Smooth muscle cell (in vitro differentiated cells): ENCODE measurements around the gene LUZP1. TPM values are rescaled to one million over a fixed set of nuclear protein-coding genes. Genes with fewer than 3 reads are reported as not detected.

Experiments used
- DNase-seq: peaks from one replicate; lab custom pipeline; 2025; ENCODE audit not compliant: unreplicated experiment; lab: John Stamatoyannopoulos, UW
- H2AFZ ChIP-seq: fragments of 200-600 bp; sonication (generic); 2 replicates; pipeline ENCODE4 v1.6.0; 2016; ENCODE audit warnings: antibody characterized with exemption, low read depth, mild to moderate bottlenecking
- H3F3A ChIP-seq: fragments of 200-600 bp; sonication (generic); 2 replicates; pipeline ENCODE4 v1.6.0; 2017; ENCODE audit warnings: antibody characterized with exemption, low read depth
- H3K27ac ChIP-seq: fragments of 200-600 bp; sonication (generic); 2 replicates; pipeline ENCODE4 v1.5.1; 2016; ENCODE audit warnings: low read depth, mild to moderate bottlenecking
- H3K27me3 ChIP-seq: fragments of 200-600 bp; sonication (generic); 2 replicates; pipeline ENCODE4 v1.6.1; 2016; ENCODE audit warnings: low read depth, mild to moderate bottlenecking
- H3K36me3 ChIP-seq: fragments of 200-600 bp; sonication (generic); 2 replicates; pipeline ENCODE4 v1.5.1; 2016; ENCODE audit warnings: low read depth
- H3K4me1 ChIP-seq: fragments of 200-600 bp; sonication (generic); 2 replicates; pipeline ENCODE4 v1.5.1; 2016; ENCODE audit warnings: low read depth
- H3K4me2 ChIP-seq: fragments of 200-600 bp; sonication (generic); 2 replicates; pipeline ENCODE4 v1.6.0; 2016; ENCODE audit warnings: mild to moderate bottlenecking
- H3K4me3 ChIP-seq: fragments of 200-600 bp; sonication (generic); 2 replicates; pipeline ENCODE4 v1.5.1; 2016; ENCODE audit warnings: mild to moderate bottlenecking
- H3K79me2 ChIP-seq: fragments of 200-600 bp; sonication (generic); 2 replicates; pipeline ENCODE4 v1.6.0; 2016; ENCODE audit warnings: low read depth, mild to moderate bottlenecking
- H3K9ac ChIP-seq: fragments of 200-600 bp; sonication (generic); 2 replicates; pipeline ENCODE4 v1.6.0; 2016; ENCODE audit warnings: low read depth
- H3K9me3 ChIP-seq: fragments of 200-600 bp; sonication (generic); replicated peaks from 2 replicates; pipeline ENCODE4 v1.5.1; 2016; ENCODE audit warnings: low read depth
- H4K20me1 ChIP-seq: fragments of 200-600 bp; sonication (generic); 2 replicates; pipeline ENCODE4 v1.6.0; 2016; ENCODE audit warnings: low read depth
- CTCF ChIP-seq: fragments of 200-600 bp; sonication (generic); IDR thresholded peaks from 2 replicates; pipeline ENCODE4 v1.5.1; 2017; ENCODE audit warnings: borderline replicate concordance, mild to moderate bottlenecking, antibody characterized with exemption; ENCODE audit not compliant: insufficient read depth, poor library complexity, severe bottlenecking
- WGBS: methylation state at CpG from one replicate; pipeline ENCODE4 v1.1.7; 2016; ENCODE audit warnings: low lambda C conversion rate; 5-methylcytosine and 5-hydroxymethylcytosine counted together
- polyA plus RNA-seq: library from polyadenylated mRNA; unstranded; fragments of >200 nt; fragmentation: Nextera tagmentation; extraction: Ambion mirVana; gene quantifications from 2 replicates; pipeline ENCODE4 v1.2.1, GENCODE V29; 2016
- total RNA-seq: library from RNA; depleted of rRNA; stranded (reverse); fragments of >200 nt; gene quantifications from 2 replicates; pipeline ENCODE4 v1.2.3, GENCODE V29; 2014

Gene LUZP1
- total and polyA plus RNA-seq, 2 experiments from 2014 or later: 29.2 to 39.2 TPM

- Histone ChIP-seq H3K27me3 (no peaks in the 10 kb centered on the region), H3K36me3 (no peaks in the 10 kb centered on the region), H3K4me1 (peaks cover 43% of the 10 kb centered on the region), H3K9me3 (no peaks in the 10 kb centered on the region), H3K9ac (peak overlapping the region; percentile 58), H2AFZ (no peak overlapping the region), H3K4me3 (no peak overlapping the region), H3K79me2 (peaks cover 23% of the 10 kb centered on the region), H3K27ac (peak overlapping the region; percentile 87), H3F3A (peaks cover 33% of the 10 kb centered on the region), H4K20me1 (peaks cover 96% of the 10 kb centered on the region), H3K4me2 (peak overlapping the region; percentile 49)
- DNase-seq: no peak
- no peak for TF ChIP-seq CTCF
- 70% methylated on average over 2 of the region's 2 CpGs for WGBS
These were observed 66.8 kb downstream of the LUZP1 start for GRCh38 chr1:23101887-23102286.

- peak overlapping the region; percentile 87 for H3K27ac ChIP-seq
- peak overlapping the region; percentile 49 for H3K4me2 ChIP-seq
These were observed 67.4 kb downstream of the LUZP1 start for GRCh38 chr1:23101101-23101827.

GRCh38 chr1:23100074-23100748 lies 68.4 kb downstream of the LUZP1 start:
- no peaks in the 10 kb centered on the region for H3K9me3 ChIP-seq
- 14% methylated on average over 3 of the region's 3 CpGs for WGBS
- H3K4me1 ChIP-seq: peaks cover 43% of the 10 kb centered on the region
- H4K20me1 ChIP-seq: peaks cover 96% of the 10 kb centered on the region
- peaks cover 33% of the 10 kb centered on the region for H3F3A ChIP-seq
- H3K4me2 ChIP-seq: peak overlapping the region; percentile 58
- no peaks in the 10 kb centered on the region for H3K27me3 ChIP-seq
- H3K27ac ChIP-seq: peak overlapping the region; percentile 87
- no peaks in the 10 kb centered on the region for H3K36me3 ChIP-seq
- H3K4me3 ChIP-seq: no peak overlapping the region
- no peak overlapping the region for H2AFZ ChIP-seq
- H3K79me2 ChIP-seq: peaks cover 27% of the 10 kb centered on the region
- TF ChIP-seq CTCF: peak; percentile 11
- no peak for DNase-seq
- peak overlapping the region; percentile 75 for H3K9ac ChIP-seq

More at GRCh38 chr1:23101101-23101827, 67.4 kb downstream of the LUZP1 start:
- Histone ChIP-seq H3K4me1 (peaks cover 43% of the 10 kb centered on the region), H3K36me3 (no peaks in the 10 kb centered on the region), H3K27me3 (no peaks in the 10 kb centered on the region), H2AFZ (no peak overlapping the region), H4K20me1 (peaks cover 96% of the 10 kb centered on the region), H3K4me3 (no peak overlapping the region), H3K9me3 (no peaks in the 10 kb centered on the region), H3K9ac (peak overlapping the region; percentile 58), H3K79me2 (peaks cover 27% of the 10 kb centered on the region), H3F3A (peaks cover 33% of the 10 kb centered on the region)
- no peak for DNase-seq
- WGBS: 86% methylated on average over 3 of the region's 3 CpGs
- TF ChIP-seq CTCF: no peak
